Activated naive CD8-positive, alpha-beta T cell treated with anti-CD3 and anti-CD28 coated beads for 36 hours (primary cell): ENCODE measurements around the gene SSBP3. TPM values are rescaled to one million over a fixed set of nuclear protein-coding genes. Genes with fewer than 3 reads are reported as not detected.
"Not testable (repeated sequence)": the region's sequence is repeated elsewhere in the genome, so short reads cannot be mapped to it uniquely, and the experiment has no call there.

Experiments used
- DNase-seq: peaks from one replicate; pipeline ENCODE4 v3.0.0; 2021
- H3K27ac Mint-ChIP-seq: one replicate; pipeline ENCODE4 v1.8.0; 2022; ENCODE audit warnings: mild to moderate bottlenecking, moderate library complexity, mixed read lengths
- H3K27me3 Mint-ChIP-seq: one replicate; pipeline ENCODE4 v1.8.0; 2022; ENCODE audit warnings: mild to moderate bottlenecking, mixed read lengths
- H3K36me3 Mint-ChIP-seq: one replicate; pipeline ENCODE4 v1.8.0; 2021; ENCODE audit warnings: mild to moderate bottlenecking, mixed read lengths
- H3K4me1 Mint-ChIP-seq: one replicate; pipeline ENCODE4 v1.8.0; 2021; ENCODE audit warnings: mixed read lengths
- H3K4me3 Mint-ChIP-seq: one replicate; pipeline ENCODE4 v1.8.0; 2022; ENCODE audit warnings: mild to moderate bottlenecking, moderate library complexity, mixed read lengths
- H3K9me3 Mint-ChIP-seq: one replicate; pipeline ENCODE4 v1.8.0; 2022; ENCODE audit warnings: mixed read lengths
- total RNA-seq, 2 experiments: library from RNA; stranded (reverse); gene quantifications; one replicate each; pipeline ENCODE4 v1.2.3, GENCODE V29; 2021

The SSBP3 gene
- total RNA-seq, 2 experiments from 2014 or later = 62.8 to 65.4 TPM

DNA sequence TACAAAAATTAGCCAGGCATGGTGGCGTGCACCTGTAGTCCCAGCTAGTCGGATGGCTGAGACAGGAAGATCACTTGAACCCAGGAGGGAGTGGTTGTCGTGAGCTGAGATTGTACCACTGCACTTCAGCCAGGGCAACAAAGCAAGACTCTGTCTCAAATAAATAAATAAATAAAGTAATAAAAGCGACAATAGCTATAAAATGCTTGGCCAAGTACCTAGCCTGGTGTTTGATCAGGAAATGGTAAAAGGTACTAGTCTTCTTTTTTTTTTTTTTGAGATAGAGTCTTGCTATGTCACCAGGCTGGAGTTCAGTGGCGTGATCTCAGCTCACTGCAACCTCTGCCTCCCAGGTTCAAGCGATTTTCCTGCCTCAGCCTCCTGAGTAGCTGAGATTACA is 12.4 kb upstream of the SSBP3 start:
- not testable (repeated sequence) for H3K4me1 Mint-ChIP-seq, H3K9me3 Mint-ChIP-seq, H3K27me3 Mint-ChIP-seq, H3K27ac Mint-ChIP-seq, DNase-seq, H3K36me3 Mint-ChIP-seq, H3K4me3 Mint-ChIP-seq

GRCh38 chr1:54417123-54417522 is 10.9 kb upstream of the SSBP3 start:
- H3K27ac Mint-ChIP-seq = no peak overlapping the region
- DNase-seq = no peak
- H3K4me1 Mint-ChIP-seq = peaks cover 12% of the 10 kb centered on the region
- H3K27me3 Mint-ChIP-seq = no peaks in the 10 kb centered on the region
- H3K9me3 Mint-ChIP-seq = no peaks in the 10 kb centered on the region
- no peak overlapping the region for H3K4me3 Mint-ChIP-seq
- H3K36me3 Mint-ChIP-seq = no peaks in the 10 kb centered on the region

DNA sequence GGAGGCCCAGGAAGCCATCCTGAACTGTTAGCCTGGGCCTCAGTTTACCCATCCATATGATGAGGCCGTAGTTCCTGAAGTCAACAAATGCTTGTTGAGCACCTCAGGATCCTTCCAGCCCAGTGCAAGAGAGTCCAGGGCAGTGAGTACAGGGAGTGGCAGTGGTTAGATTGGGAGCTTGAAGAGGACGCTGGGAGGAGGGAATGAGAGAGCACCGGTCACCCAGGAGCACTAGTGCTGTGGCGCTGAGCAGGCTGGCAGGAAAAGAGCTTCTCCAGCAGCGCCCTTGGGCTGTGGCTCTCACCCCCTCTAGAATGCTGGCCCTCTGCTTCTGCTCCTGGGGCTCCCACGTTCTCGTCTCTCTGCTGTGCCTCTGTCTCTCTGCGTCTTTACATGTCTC is 10.2 kb upstream of the SSBP3 start:
- Mint-ChIP-seq H3K4me1 (peaks cover 12% of the 10 kb centered on the region), H3K36me3 (no peaks in the 10 kb centered on the region), H3K9me3 (no peaks in the 10 kb centered on the region), H3K4me3 (no peak overlapping the region), H3K27me3 (no peaks in the 10 kb centered on the region), H3K27ac (no peak overlapping the region)
- no peak for DNase-seq

DNA sequence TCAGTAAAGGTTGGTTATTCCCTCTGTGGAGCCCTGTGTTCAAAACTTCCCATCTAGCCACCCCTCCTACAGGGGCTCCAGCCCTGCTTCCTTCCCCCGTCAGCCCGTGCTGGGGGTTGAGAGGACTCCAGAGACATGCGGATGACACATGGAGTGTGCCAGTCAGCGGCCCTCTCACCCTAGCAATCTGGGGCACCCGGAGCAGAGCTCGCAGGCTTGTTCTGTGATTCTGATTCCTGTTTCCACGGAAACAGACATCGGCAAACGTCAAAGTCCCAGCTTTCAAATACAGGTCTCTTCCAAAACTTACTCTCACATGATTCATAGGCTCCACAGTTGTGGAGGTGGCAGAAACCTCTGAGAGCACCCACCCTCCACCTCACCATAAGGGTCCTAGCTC is 9.8 kb upstream of the SSBP3 start:
- H3K36me3 Mint-ChIP-seq = no peaks in the 10 kb centered on the region
- no peaks in the 10 kb centered on the region for H3K27me3 Mint-ChIP-seq

DNA sequence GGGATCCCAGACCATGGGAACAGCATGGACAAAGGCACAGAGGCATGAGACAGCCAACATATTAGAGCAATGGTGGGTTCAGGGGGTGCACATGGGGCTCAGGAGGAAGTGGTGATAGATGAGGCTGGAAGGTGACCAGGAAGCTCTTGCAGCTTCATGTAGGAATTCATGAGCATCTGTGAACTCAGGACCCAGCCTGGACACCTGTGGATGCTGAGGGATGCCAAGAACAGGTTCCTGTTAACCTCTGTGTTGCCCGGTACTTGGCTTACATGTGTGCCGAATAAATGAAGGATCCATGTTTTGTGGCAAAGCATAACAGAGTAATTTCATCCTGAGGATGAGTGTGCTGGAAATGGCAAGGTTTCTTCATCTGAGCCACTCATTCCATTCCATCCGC is 9.3 kb upstream of the SSBP3 start:
- Mint-ChIP-seq H3K27ac (no peak overlapping the region), H3K4me1 (peaks cover 15% of the 10 kb centered on the region)

More for the DNA sequence above, 9.8 kb upstream of the SSBP3 start:
- Mint-ChIP-seq H3K4me1 (peaks cover 12% of the 10 kb centered on the region), H3K4me3 (no peak overlapping the region), H3K27ac (no peak overlapping the region), H3K9me3 (no peaks in the 10 kb centered on the region)
- no peak for DNase-seq

DNA sequence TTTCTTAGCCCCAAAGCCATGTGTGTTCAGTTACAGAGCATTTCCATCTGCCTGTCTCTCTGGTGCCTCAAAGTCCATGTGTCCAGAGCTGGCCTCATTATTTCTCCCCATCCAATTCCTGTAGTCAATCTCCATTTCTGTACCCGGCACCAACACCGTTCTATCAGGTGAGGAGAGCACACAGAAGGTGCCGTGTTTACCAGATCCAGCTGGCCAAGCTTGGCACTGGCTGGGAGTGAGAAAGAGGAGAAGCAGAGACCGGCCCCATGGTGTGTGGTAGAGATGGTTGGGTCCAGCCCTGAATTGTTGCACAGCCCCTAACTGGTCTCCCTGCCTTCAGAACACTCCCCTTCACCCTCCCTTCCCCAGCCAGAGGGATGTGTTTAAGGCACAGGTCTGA is 7.5 kb upstream of the SSBP3 start:
- Mint-ChIP-seq H3K27me3 (no peaks in the 10 kb centered on the region), H3K9me3 (no peaks in the 10 kb centered on the region), H3K27ac (peak overlapping the region; percentile 57), H3K4me1 (peaks cover 28% of the 10 kb centered on the region), H3K36me3 (no peaks in the 10 kb centered on the region), H3K4me3 (no peak overlapping the region)
- no peak for DNase-seq

More for the DNA sequence above, 9.3 kb upstream of the SSBP3 start:
- no peaks in the 10 kb centered on the region for H3K27me3 Mint-ChIP-seq
- no peaks in the 10 kb centered on the region for H3K36me3 Mint-ChIP-seq
- H3K9me3 Mint-ChIP-seq = no peaks in the 10 kb centered on the region
- H3K4me3 Mint-ChIP-seq = no peak overlapping the region
- no peak for DNase-seq

GRCh38 chr1:54413295-54413694 is 7.1 kb upstream of the SSBP3 start:
- H3K4me3 Mint-ChIP-seq = peak overlapping the region; percentile 62
- H3K4me1 Mint-ChIP-seq = peaks cover 33% of the 10 kb centered on the region
- H3K36me3 Mint-ChIP-seq = no peaks in the 10 kb centered on the region
- DNase-seq = peak; percentile 36
- H3K9me3 Mint-ChIP-seq = no peaks in the 10 kb centered on the region
- H3K27ac Mint-ChIP-seq = peak overlapping the region; percentile 61
- no peaks in the 10 kb centered on the region for H3K27me3 Mint-ChIP-seq

GRCh38 chr1:54410359-54410758 is 4.2 kb upstream of the SSBP3 start:
- no peak overlapping the region for H3K4me3 Mint-ChIP-seq
- H3K4me1 Mint-ChIP-seq = peaks cover 44% of the 10 kb centered on the region
- H3K27ac Mint-ChIP-seq = no peak overlapping the region
- no peaks in the 10 kb centered on the region for H3K9me3 Mint-ChIP-seq
- no peaks in the 10 kb centered on the region for H3K27me3 Mint-ChIP-seq
- H3K36me3 Mint-ChIP-seq = no peaks in the 10 kb centered on the region
- no peak for DNase-seq

DNA sequence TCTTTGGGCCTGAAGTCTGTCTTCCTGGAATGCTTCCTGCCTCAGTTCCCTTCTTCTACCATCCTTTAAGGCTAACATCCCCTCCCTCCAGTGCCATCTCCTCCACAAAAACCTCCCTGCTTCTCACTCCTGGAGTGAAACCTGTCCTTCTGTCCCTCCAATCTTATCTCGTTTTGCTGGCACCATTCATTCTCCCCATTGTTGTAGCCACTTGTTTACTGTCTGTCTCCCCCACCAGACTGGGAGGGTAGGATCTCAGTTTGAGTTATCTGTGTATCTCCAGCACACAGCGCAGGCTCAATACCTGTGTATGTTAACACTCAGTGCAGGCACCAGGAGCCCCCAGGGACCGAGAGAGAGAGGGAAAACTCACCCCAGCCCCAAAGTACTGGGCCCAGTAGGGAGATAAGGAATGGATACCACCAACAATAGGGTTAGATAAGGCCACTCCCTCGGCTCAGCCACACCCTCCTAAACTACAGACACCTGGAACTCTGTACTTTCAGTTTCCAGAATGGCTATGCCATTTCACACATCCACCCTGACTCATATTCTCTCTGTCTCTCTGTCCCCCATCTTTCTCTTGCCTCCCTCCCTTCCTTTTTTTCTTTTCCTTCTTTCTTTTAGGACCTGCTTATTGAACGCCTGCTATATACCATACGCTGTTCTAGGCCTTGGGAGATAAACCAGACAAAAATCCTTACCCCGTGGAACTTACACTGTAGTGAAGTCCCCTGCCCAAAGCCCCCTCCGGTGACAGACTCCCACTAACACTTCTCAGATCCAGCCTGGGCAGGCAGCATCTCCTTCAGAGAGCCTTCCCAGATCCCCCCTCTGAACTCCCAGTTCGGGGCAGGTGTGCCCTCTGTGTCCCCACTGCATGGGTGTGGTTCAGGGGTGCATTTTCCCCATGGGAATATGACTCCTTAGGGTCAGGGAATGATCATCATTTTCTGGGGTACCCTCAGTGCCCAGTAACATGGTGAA is 3.3 kb upstream of the SSBP3 start:
- Mint-ChIP-seq H3K4me1 (peaks cover 47% of the 10 kb centered on the region), H3K27me3 (no peaks in the 10 kb centered on the region), H3K9me3 (no peaks in the 10 kb centered on the region), H3K4me3 (no peak overlapping the region), H3K36me3 (peaks cover 3% of the 10 kb centered on the region), H3K27ac (peak overlapping the region; percentile 67)
- peak; percentile 35 for DNase-seq

DNA sequence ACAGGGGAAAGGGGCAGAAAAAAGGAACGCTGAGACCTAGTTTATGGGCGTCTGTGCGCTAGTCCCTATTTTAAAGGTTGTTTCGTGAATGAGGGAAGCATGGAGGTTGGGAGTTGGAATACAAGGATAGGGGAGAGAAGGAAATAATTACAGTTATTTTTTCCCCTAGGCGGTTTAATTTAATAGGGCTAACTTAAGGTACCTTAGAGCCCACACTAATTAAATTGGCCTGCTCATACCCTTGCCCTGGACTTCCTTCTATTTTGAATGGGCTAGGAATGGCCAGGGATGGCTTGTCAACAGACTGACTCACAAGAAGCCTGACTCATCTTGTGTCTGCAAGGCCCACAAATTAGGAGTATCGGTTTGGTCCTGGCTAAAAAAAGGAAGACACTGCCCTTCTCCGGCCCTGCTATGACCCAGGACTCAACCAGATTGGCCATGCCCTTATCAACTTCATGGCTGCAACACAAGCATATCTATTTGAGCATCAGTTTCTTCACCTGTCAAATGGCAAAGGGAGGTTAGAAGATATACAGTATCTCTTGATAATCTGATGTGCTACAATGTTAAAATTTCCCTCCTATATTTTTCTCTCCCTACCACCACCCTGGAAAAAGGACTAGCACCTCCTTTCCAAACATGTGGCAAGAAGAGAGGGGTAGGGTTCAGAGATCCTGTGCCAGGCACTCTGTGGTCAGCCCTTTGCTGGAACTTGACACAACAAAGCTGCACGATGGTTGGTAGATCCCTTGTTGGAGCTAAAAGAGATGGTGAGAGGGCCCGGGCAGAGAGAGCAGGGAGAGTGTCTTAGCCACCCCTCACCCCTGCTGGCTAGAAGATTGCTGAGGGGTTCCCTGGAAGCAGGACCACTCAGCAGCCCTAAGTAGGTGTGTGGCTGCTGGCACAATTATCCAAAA is 2.2 kb upstream of the SSBP3 start:
- Mint-ChIP-seq H3K27me3 (no peaks in the 10 kb centered on the region), H3K9me3 (no peaks in the 10 kb centered on the region), H3K4me3 (no peak overlapping the region), H3K4me1 (peaks cover 52% of the 10 kb centered on the region), H3K36me3 (peaks cover 12% of the 10 kb centered on the region), H3K27ac (peak overlapping the region; percentile 54)
- no peak for DNase-seq

GRCh38 chr1:54407404-54408146 is 1.4 kb upstream of the SSBP3 start:
- no peaks in the 10 kb centered on the region for H3K9me3 Mint-ChIP-seq
- peak overlapping the region; percentile 83 for H3K4me3 Mint-ChIP-seq

DNA sequence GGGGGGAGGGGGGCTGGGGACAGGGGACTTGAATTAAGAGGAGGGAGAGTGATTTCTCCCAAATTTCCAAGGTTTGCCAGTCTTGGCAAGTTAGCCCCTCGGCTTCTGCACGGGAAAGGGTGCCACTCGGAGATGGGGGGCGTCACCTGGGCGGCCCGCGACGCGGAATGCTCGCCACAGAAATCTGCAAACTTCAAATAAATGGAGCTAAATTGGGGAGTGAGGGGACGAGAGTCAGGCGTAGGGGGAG is 885 bp upstream of the SSBP3 start:
- Mint-ChIP-seq H3K27ac (peak overlapping the region; percentile 91), H3K4me3 (peak overlapping the region; percentile 83), H3K9me3 (no peaks in the 10 kb centered on the region), H3K4me1 (peaks cover 58% of the 10 kb centered on the region), H3K27me3 (no peaks in the 10 kb centered on the region), H3K36me3 (peaks cover 26% of the 10 kb centered on the region)
- no peak for DNase-seq

More at GRCh38 chr1:54407404-54408146, 1.4 kb upstream of the SSBP3 start:
- Mint-ChIP-seq H3K27ac (peak overlapping the region; percentile 91), H3K4me1 (peaks cover 53% of the 10 kb centered on the region), H3K36me3 (peaks cover 21% of the 10 kb centered on the region), H3K27me3 (no peaks in the 10 kb centered on the region)
- DNase-seq = peak; percentile 40

- H3K36me3 Mint-ChIP-seq = peaks cover 37% of the 10 kb centered on the region
- no peak overlapping the region for H3K4me3 Mint-ChIP-seq
- H3K9me3 Mint-ChIP-seq = no peaks in the 10 kb centered on the region
- H3K4me1 Mint-ChIP-seq = peaks cover 70% of the 10 kb centered on the region
- DNase-seq = no peak
- no peak overlapping the region for H3K27ac Mint-ChIP-seq
- H3K27me3 Mint-ChIP-seq = no peaks in the 10 kb centered on the region
Observed at GRCh38 chr1:54405898-54406293, 298 bp downstream of the SSBP3 start.

GRCh38 chr1:54404939-54405897 is 976 bp downstream of the SSBP3 start:
- H3K4me3 Mint-ChIP-seq = peak overlapping the region; percentile 79
- DNase-seq = peak; percentile 31
- H3K9me3 Mint-ChIP-seq = no peaks in the 10 kb centered on the region
- peaks cover 44% of the 10 kb centered on the region for H3K36me3 Mint-ChIP-seq
- H3K27me3 Mint-ChIP-seq = no peaks in the 10 kb centered on the region
- H3K4me1 Mint-ChIP-seq = peaks cover 74% of the 10 kb centered on the region
- H3K27ac Mint-ChIP-seq = peak overlapping the region; percentile 52
